GM13977 (cell line): Measurements from ENCODE around the gene AIMP2.

Experiments
- DNase-seq: peaks from one replicate; pipeline ENCODE4 v3.0.0; 2012; ENCODE audit warnings: low spot score
- CTCF ChIP-seq: IDR thresholded peaks from 2 replicates; pipeline ENCODE4 v1.5.1; 2012; ENCODE audit warnings: mild to moderate bottlenecking, control low read depth; ENCODE audit not compliant: insufficient read depth; ENCODE audit errors: extremely low read depth, missing control alignments
- in situ Hi-C: fragments of 300-500 bp; cut with MboI; formaldehyde crosslinking; loops from one replicate; pipeline ENCODE4 v1.12.0; 2022; ENCODE audit warnings: low sequenced_read_pairs, low pct_unique_long_range_greater_than_20kb, mixed read lengths, inconsistent platforms; ENCODE audit not compliant: unreplicated experiment

AIMP2 gene

GRCh38 chr7:6023974-6024435 lies 14.9 kb downstream of the AIMP2 start:
- TF ChIP-seq CTCF, result no peak
- DNase-seq, result no peak
- in situ Hi-C loops, result loop anchor here (25.0 kb wide), 1 partner anchor 162 kb away; no protein-coding TSS in a partner anchor

GRCh38 chr7:6026011-6026819 lies 17.1 kb downstream of the AIMP2 start:
- in situ Hi-C loops, result no loop called here
- DNase-seq, result peak; percentile 68
- TF ChIP-seq CTCF, result peak; percentile 22

- DNase-seq, result peak; percentile 32
- in situ Hi-C loops, result no loop called here
- TF ChIP-seq CTCF, result no peak
Observed at GRCh38 chr7:6026820-6027311, 17.8 kb downstream of the AIMP2 start.

- no peak for DNase-seq
- no peak for TF ChIP-seq CTCF
- in situ Hi-C loops, result no loop called here
Observed at GRCh38 chr7:6027806-6028365, 18.8 kb downstream of the AIMP2 start.

- DNase-seq, result no peak
- no peak for TF ChIP-seq CTCF
- in situ Hi-C loops, result no loop called here
Observed at GRCh38 chr7:6028563-6028962, 19.5 kb downstream of the AIMP2 start.

GRCh38 chr7:6030988-6031387 lies 21.9 kb downstream of the AIMP2 start, which contains the start of gene ANKRD61:
Gene ANKRD61 (plus strand): TSS chr7:6031376. CDS start chr7:6031376, 0 bp downstream.
- TF ChIP-seq CTCF, result no peak
- no peak for DNase-seq
- in situ Hi-C loops, result no loop called here
